Right lobe of liver (tissue), 6 donors: ENCODE results near the gene SEPTIN11. TPM values are rescaled to one million over a fixed set of nuclear protein-coding genes. Genes with fewer than 3 reads are reported as not detected.

Source experiments
- ATAC-seq, 4 donors: fragments of 200-7000 bp; cut with Tn5 transposase; one replicate each; pipeline ENCODE4 v1.9.1; 2020; ENCODE audit warnings: mild to moderate bottlenecking in 4 of 4, moderate library complexity in 4 of 4
- DNase-seq, 3 donors: peaks; one replicate each; pipeline ENCODE4 v3.0.0-alpha.2; 2020
- H3K27ac ChIP-seq, 3 donors: fragments of 200-600 bp; one replicate each; pipeline ENCODE4 v1.8.0; 2022
- H3K27me3 ChIP-seq, 2 donors: fragments of 200-600 bp; one replicate each; pipeline ENCODE4 v1.8.0; 2022
- H3K36me3 ChIP-seq, 4 donors: fragments of 200-600 bp; sonication (generic) in 1 of 4; one replicate each; pipeline versions ENCODE4 v1.5.1 to v1.8.0; 2017 to 2022; ENCODE audit warnings: control low read depth in 1 of 4
- H3K4me1 ChIP-seq, 4 donors: fragments of 200-600 bp; sonication (generic) in 1 of 4; one replicate each; pipeline versions ENCODE4 v1.5.1 to v1.8.0; 2017 to 2022; ENCODE audit warnings: control low read depth in 1 of 4
- H3K4me3 ChIP-seq, 3 donors: fragments of 200-600 bp; one replicate each; pipeline ENCODE4 v1.8.0; 2022
- H3K9me3 ChIP-seq, 4 donors: fragments of 200-600 bp; sonication (generic) in 1 of 4; one replicate each; pipeline versions ENCODE4 v1.5.1 to v1.8.0; 2017 to 2022; ENCODE audit warnings: control low read depth in 1 of 4
- CTCF ChIP-seq, 4 donors: fragments of 200-600 bp in 3 of 4; fragments of 450-650 bp in 1 of 4; IDR thresholded peaks; one replicate each; pipeline versions ENCODE4 v1.5.1 to v1.8.0; 2016 to 2022; ENCODE audit warnings: antibody characterized with exemption in 4 of 4, mild to moderate bottlenecking in 2 of 4
- POLR2A ChIP-seq: fragments of 450-650 bp; IDR thresholded peaks from one replicate; pipeline ENCODE4 v1.6.1; 2017; ENCODE audit warnings: antibody characterized with exemption, mild to moderate bottlenecking
- WGBS: methylation state at CpG from one replicate; pipeline ENCODE4 v1.1.6; 2018; ENCODE audit warnings: low coverage, low lambda C conversion rate; ENCODE audit not compliant: insufficient coverage; ENCODE audit errors: missing lambda C conversion rate; 5-methylcytosine and 5-hydroxymethylcytosine counted together
- intact Hi-C, 2 donors: fragments of 100-400 bp; cut with DNase I; formaldehyde crosslinking; loops; one replicate each; pipeline versions ENCODE4 v1.11.2 to v1.14.1; 2022
- total RNA-seq, 6 experiments: library from RNA; depleted of rRNA in 2 of 6; stranded (reverse); fragments of >200 nt in 2 of 6; fragmentation: NEBNext Ultra II Directional in 3 of 6; extraction: Animal tissue kit (Norgen Biotek cat#: 25700) in 3 of 6; gene quantifications; one replicate each; pipeline versions ENCODE4 v1.1.0 to v1.2.4, GENCODE V29; 2016 to 2023
- donor health status: DM: no; HTN: yes; CAD: no.
- donor health status: DM: no; HTN: no; CAD: no.
- donor health status: DM: no; HTN: no; CAD: no.
- donor health status: DM: no; HTN: yes; CAD: no.
- donor health status: DM: no; HTN: yes; CAD: no.

SEPTIN11 gene
- total RNA-seq, 6 experiments from 2014 or later: 33.4 to 116 (median 41.8) TPM

GRCh38 chr4:76930685-76931084 lies 18.9 kb upstream of the SEPTIN11 start:
- Histone ChIP-seq H3K4me3 (no peak overlapping the region), H3K36me3 (no peaks in the 10 kb centered on the region), H3K27me3 (no peaks in the 10 kb centered on the region), H3K27ac (no peak overlapping the region), H3K4me1 (peaks cover 0 to 17% (median 2%) of the 10 kb centered on the region in 4 donors), H3K9me3 (no peaks in the 10 kb centered on the region)
- TF ChIP-seq POLR2A: no peak
- no peak for TF ChIP-seq CTCF (IDR thresholded peaks at IDR 0.05)
- intact Hi-C loops: no loop called here
- ATAC-seq (no peak), DNase-seq (no peak)
- WGBS: 73% methylated on average over 2 of the region's 2 CpGs

GRCh38 chr4:76931087-76931486 lies 18.5 kb upstream of the SEPTIN11 start:
- H3K4me1 ChIP-seq: peaks cover 0 to 17% (median 2%) of the 10 kb centered on the region in 4 donors
- no peak for TF ChIP-seq POLR2A
- TF ChIP-seq CTCF (IDR thresholded peaks at IDR 0.05): no peak
- intact Hi-C loops: no loop called here
- ATAC-seq (peak in 1 of 4 donors; percentile 22), DNase-seq (no peak)
- H3K4me3 ChIP-seq: no peak overlapping the region
- H3K27me3 ChIP-seq: no peaks in the 10 kb centered on the region
- no peaks in the 10 kb centered on the region for H3K9me3 ChIP-seq
- H3K36me3 ChIP-seq: no peaks in the 10 kb centered on the region
- peak overlapping the region in 2 of 3 donors; percentile 48 to 55 for H3K27ac ChIP-seq

- TF ChIP-seq POLR2A: no peak
- TF ChIP-seq CTCF (IDR thresholded peaks at IDR 0.05): no peak
- H3K36me3 ChIP-seq: no peaks in the 10 kb centered on the region
- DNase-seq (peak in 1 of 3 donors; percentile 73), ATAC-seq (peak; percentile 94 to 97 (median 96))
- peak overlapping the region in 2 of 3 donors; percentile 48 to 55 for H3K27ac ChIP-seq
- intact Hi-C loops: no loop called here
- H3K27me3 ChIP-seq: no peaks in the 10 kb centered on the region
- peak overlapping the region in 2 of 3 donors; percentile 20 to 24 for H3K4me3 ChIP-seq
- H3K9me3 ChIP-seq: no peaks in the 10 kb centered on the region
- peaks cover 0 to 17% (median 2%) of the 10 kb centered on the region in 4 donors for H3K4me1 ChIP-seq
- 28% methylated on average over 7 of the region's 7 CpGs for WGBS
Observed at GRCh38 chr4:76931576-76932276, 17.8 kb upstream of the SEPTIN11 start.

- Histone ChIP-seq H3K9me3 (no peaks in the 10 kb centered on the region), H3K4me3 (no peak overlapping the region), H3K27me3 (no peaks in the 10 kb centered on the region), H3K27ac (no peak overlapping the region), H3K36me3 (no peaks in the 10 kb centered on the region), H3K4me1 (no peaks in the 10 kb centered on the region)
- TF ChIP-seq CTCF (IDR thresholded peaks at IDR 0.05) (no peak), POLR2A (no peak)
- no peak for DNase-seq
- 64% methylated on average over 2 of the region's 2 CpGs for WGBS
- intact Hi-C loops: no loop called here
- no peak for ATAC-seq
Observed at GRCh38 chr4:76939184-76939583, 10.4 kb upstream of the SEPTIN11 start.
